Colonic mucosa (tissue), 4 donors: ENCODE results near the gene DECR2. TPM values are rescaled to one million over a fixed set of nuclear protein-coding genes. Genes with fewer than 3 reads are reported as not detected.

ENCODE experiments used
- DNase-seq: peaks from one replicate; pipeline ENCODE4 v3.0.0-alpha.2; 2020
- H3K27ac ChIP-seq: fragments of 200-600 bp; one replicate; pipeline ENCODE4 v1.8.0; 2021
- H3K27me3 ChIP-seq: fragments of 200-600 bp; one replicate; pipeline ENCODE4 v1.8.0; 2021
- H3K36me3 ChIP-seq: fragments of 200-600 bp; one replicate; pipeline ENCODE4 v1.8.0; 2021
- H3K4me1 ChIP-seq: fragments of 200-600 bp; one replicate; pipeline ENCODE4 v1.8.0; 2021; ENCODE audit warnings: mild to moderate bottlenecking
- H3K4me3 ChIP-seq: fragments of 200-600 bp; one replicate; pipeline ENCODE4 v1.8.0; 2021
- H3K9ac ChIP-seq, 2 donors: one replicate each; pipeline ENCODE4 v1.7.0; 2013; ENCODE audit warnings: control low read depth in 2 of 2, low read depth in 2 of 2, low read length in 2 of 2
- H3K9me3 ChIP-seq: fragments of 200-600 bp; one replicate; pipeline ENCODE4 v1.8.0; 2021
- CTCF ChIP-seq: fragments of 200-600 bp; IDR thresholded peaks from one replicate; pipeline ENCODE4 v1.8.0; 2022; ENCODE audit warnings: antibody characterized with exemption, mild to moderate bottlenecking
- intact Hi-C: fragments of 100-400 bp; cut with DNase I; formaldehyde crosslinking; loops from one replicate; pipeline ENCODE4 v1.14.1; 2022
- total RNA-seq, 2 donors: library from RNA; stranded (reverse); fragmentation: NEBNext Ultra II Directional in 1 of 2; extraction: Animal tissue kit (Norgen Biotek cat#: 25700) in 1 of 2; gene quantifications; one replicate each; pipeline ENCODE4 v1.2.1, GENCODE V29; 2021
- donor health status: healthy.
- donor health status: DM: no; HTN: no; CAD: no.
- donor health status: DM: no; HTN: no; CAD: no.

Gene DECR2
- total RNA-seq, 2 donors from 2014 or later = 31.3 to 50.2 TPM

GRCh38 chr16:444027-444426 lies 42.3 kb downstream of the DECR2 start:
- no peaks in the 10 kb centered on the region for H3K36me3 ChIP-seq
- TF ChIP-seq CTCF = no peak

GRCh38 chr16:445566-445965 lies 43.9 kb downstream of the DECR2 start:
- TF ChIP-seq CTCF = no peak
- Histone ChIP-seq H3K27ac (no peak overlapping the region), H3K27me3 (no peaks in the 10 kb centered on the region), H3K4me1 (no peaks in the 10 kb centered on the region), H3K4me3 (no peak overlapping the region), H3K36me3 (no peaks in the 10 kb centered on the region), H3K9me3 (no peaks in the 10 kb centered on the region), H3K9ac (no peak overlapping the region)
- intact Hi-C loops = no loop called here
- no peak for DNase-seq

More at GRCh38 chr16:444027-444426, 42.3 kb downstream of the DECR2 start:
- no peaks in the 10 kb centered on the region for H3K4me1 ChIP-seq
- no peak overlapping the region for H3K4me3 ChIP-seq
- intact Hi-C loops = no loop called here
- no peak overlapping the region for H3K27ac ChIP-seq
- no peak for DNase-seq
- no peaks in the 10 kb centered on the region for H3K27me3 ChIP-seq
- no peak overlapping the region for H3K9ac ChIP-seq
- no peaks in the 10 kb centered on the region for H3K9me3 ChIP-seq

- Histone ChIP-seq H3K9me3 (no peaks in the 10 kb centered on the region), H3K27ac (no peak overlapping the region), H3K4me3 (no peak overlapping the region), H3K9ac (no peak overlapping the region), H3K4me1 (no peaks in the 10 kb centered on the region), H3K27me3 (no peaks in the 10 kb centered on the region), H3K36me3 (no peaks in the 10 kb centered on the region)
- no peak for DNase-seq
- intact Hi-C loops = no loop called here
- no peak for TF ChIP-seq CTCF
Observed at GRCh38 chr16:450385-450784, 48.7 kb downstream of the DECR2 start.

GRCh38 chr16:450785-451512 lies 49.3 kb downstream of the DECR2 start:
- no peak for DNase-seq
- H3K4me1 ChIP-seq = no peaks in the 10 kb centered on the region
- no peak overlapping the region for H3K4me3 ChIP-seq
- intact Hi-C loops = no loop called here
- no peak overlapping the region for H3K27ac ChIP-seq
- H3K9ac ChIP-seq = no peak overlapping the region
- H3K9me3 ChIP-seq = no peaks in the 10 kb centered on the region
- H3K27me3 ChIP-seq = no peaks in the 10 kb centered on the region
- TF ChIP-seq CTCF = no peak
- no peaks in the 10 kb centered on the region for H3K36me3 ChIP-seq

- intact Hi-C loops = no loop called here
Observed at GRCh38 chr16:454397-454940, 52.8 kb downstream of the DECR2 start.

More at GRCh38 chr16:454397-454940, 52.8 kb downstream of the DECR2 start:
- DNase-seq = no peak
- Histone ChIP-seq H3K4me1 (no peaks in the 10 kb centered on the region), H3K36me3 (no peaks in the 10 kb centered on the region), H3K4me3 (no peak overlapping the region), H3K27me3 (no peaks in the 10 kb centered on the region), H3K9me3 (no peaks in the 10 kb centered on the region), H3K9ac (no peak overlapping the region), H3K27ac (no peak overlapping the region)
- TF ChIP-seq CTCF = no peak
